Prostate gland (tissue), 2 donors: Measurements from ENCODE around the gene GBA3. TPM values are rescaled to one million over a fixed set of nuclear protein-coding genes. Genes with fewer than 3 reads are reported as not detected.

Source experiments
- DNase-seq: peaks from one replicate; pipeline ENCODE4 v3.0.0-alpha.2; 2019; ENCODE audit warnings: low spot score
- H3K27ac ChIP-seq, 2 donors: fragments of 200-600 bp; sonication (generic); 2 replicates each; pipeline ENCODE4 v1.5.1; 2017 to 2019
- H3K27me3 ChIP-seq: fragments of 200-600 bp; sonication (generic); replicated peaks from 2 replicates; pipeline ENCODE4 v1.5.1; 2019; ENCODE audit not compliant: insufficient read depth
- H3K36me3 ChIP-seq, 2 donors: fragments of 200-600 bp; sonication (generic); 1 replicate in 1 of 2; 2 replicates in 1 of 2; pipeline versions ENCODE4 v1.5.1 to v1.8.1; 2017 to 2019
- H3K4me1 ChIP-seq: fragments of 200-600 bp; sonication (generic); replicated peaks from 2 replicates; pipeline ENCODE4 v1.5.1; 2019
- H3K4me3 ChIP-seq, 2 donors: fragments of 200-600 bp; sonication (generic); 2 replicates each; pipeline ENCODE4 v1.5.1; 2017 to 2019
- H3K9me3 ChIP-seq: fragments of 200-600 bp; sonication (generic); 2 replicates; pipeline ENCODE4 v1.5.1; 2017
- POLR2A ChIP-seq: fragments of 450-650 bp; IDR thresholded peaks from one replicate; pipeline ENCODE4 v1.6.1; 2016; ENCODE audit warnings: antibody characterized with exemption, mild to moderate bottlenecking
- POLR2AphosphoS5 ChIP-seq: sonication (generic); formaldehyde crosslinking; IDR thresholded peaks from one replicate; pipeline ENCODE4 v1.6.1; 2017; ENCODE audit warnings: antibody characterized with exemption
- WGBS: methylation state at CpG from one replicate; pipeline ENCODE4 v1.1.5; 2018; 5-methylcytosine and 5-hydroxymethylcytosine counted together
- intact Hi-C: fragments of 100-400 bp; cut with DNase I; formaldehyde crosslinking; loops from one replicate; pipeline ENCODE4 v1.14.2; 2022
- total RNA-seq, 2 donors: library from RNA; depleted of rRNA; stranded (reverse); fragments of >200 nt; gene quantifications; one replicate each; pipeline ENCODE4 v1.1.0, GENCODE V29; 2016
- TF ChIP-seq, protein P1 (sequence below), 4 experiments: fragments of 200-600 bp in 2 of 4; fragments of 450-650 bp in 2 of 4; sonication (generic) in 2 of 4; IDR thresholded peaks; 1 replicate in 3 of 4; 2 replicates in 1 of 4; pipeline ENCODE4 v1.5.1; 2016 to 2019; ENCODE audit warnings: antibody characterized with exemption in 4 of 4, mild to moderate bottlenecking in 2 of 4, moderate library complexity in 2 of 4

The GBA3 gene
- total RNA-seq, 2 donors from 2014 or later = 0.68 to 0.97 TPM

DNA sequence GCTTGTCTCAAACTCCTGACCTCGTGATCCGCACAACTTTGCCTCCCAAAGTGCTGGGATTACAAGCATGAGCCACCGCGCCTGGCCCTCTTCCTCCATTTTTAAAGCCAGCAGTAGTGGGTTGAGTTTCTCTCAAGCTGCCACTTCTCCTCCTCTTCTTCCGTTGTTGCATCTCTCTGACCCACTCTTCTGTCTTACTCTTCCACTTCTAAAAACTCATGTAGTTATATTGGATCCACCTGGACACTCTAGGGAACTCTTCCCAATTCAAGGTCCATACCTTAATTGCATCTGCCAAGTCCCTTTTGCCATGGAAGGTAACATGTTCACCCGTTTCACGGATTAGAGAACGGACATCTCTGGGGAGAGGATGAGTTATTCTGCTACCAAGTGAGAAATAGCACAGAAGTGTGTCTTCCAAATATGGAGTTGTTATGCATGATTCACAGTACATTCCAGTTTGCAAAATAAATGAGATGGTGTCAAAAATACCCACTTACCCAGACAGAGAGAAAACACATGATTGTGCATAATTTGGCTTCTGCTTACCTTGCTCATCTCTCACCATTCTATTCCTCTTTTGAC is 51.8 kb downstream of the GBA3 start:
- Histone ChIP-seq H3K4me3 (no peak overlapping the region), H3K27ac (no peak overlapping the region), H3K4me1 (no peaks in the 10 kb centered on the region), H3K27me3 (no peaks in the 10 kb centered on the region), H3K36me3 (no peaks in the 10 kb centered on the region), H3K9me3 (no peaks in the 10 kb centered on the region)
- WGBS = 95% methylated on average over 8 of the region's 8 CpGs
- TF ChIP-seq, protein P1, sequence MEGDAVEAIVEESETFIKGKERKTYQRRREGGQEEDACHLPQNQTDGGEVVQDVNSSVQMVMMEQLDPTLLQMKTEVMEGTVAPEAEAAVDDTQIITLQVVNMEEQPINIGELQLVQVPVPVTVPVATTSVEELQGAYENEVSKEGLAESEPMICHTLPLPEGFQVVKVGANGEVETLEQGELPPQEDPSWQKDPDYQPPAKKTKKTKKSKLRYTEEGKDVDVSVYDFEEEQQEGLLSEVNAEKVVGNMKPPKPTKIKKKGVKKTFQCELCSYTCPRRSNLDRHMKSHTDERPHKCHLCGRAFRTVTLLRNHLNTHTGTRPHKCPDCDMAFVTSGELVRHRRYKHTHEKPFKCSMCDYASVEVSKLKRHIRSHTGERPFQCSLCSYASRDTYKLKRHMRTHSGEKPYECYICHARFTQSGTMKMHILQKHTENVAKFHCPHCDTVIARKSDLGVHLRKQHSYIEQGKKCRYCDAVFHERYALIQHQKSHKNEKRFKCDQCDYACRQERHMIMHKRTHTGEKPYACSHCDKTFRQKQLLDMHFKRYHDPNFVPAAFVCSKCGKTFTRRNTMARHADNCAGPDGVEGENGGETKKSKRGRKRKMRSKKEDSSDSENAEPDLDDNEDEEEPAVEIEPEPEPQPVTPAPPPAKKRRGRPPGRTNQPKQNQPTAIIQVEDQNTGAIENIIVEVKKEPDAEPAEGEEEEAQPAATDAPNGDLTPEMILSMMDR (IDR thresholded peaks at IDR 0.05) = no peak
- TF ChIP-seq POLR2AphosphoS5 (no peak), POLR2A (no peak)
- no peak for DNase-seq
- intact Hi-C loops = no loop called here

DNA sequence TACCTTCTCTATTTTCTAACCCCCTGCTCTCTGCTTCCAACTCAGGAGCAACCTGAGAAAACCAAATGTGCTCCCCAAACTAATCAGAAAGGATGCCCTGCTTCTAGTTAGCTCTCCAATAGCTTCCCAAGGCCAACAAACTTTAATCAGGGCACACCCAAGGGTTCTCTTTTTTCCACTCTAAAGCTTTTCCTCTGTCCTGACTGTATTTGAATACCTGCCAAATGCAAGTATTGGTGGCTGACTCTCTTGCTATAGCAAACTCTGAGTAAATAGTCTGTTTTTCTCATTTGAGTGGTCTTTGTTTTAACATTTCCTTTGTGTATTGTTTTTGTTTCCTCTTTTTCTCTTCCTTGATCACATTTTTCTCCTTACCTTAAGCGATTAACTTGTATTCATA is 52.5 kb downstream of the GBA3 start:
- no peaks in the 10 kb centered on the region for H3K36me3 ChIP-seq
- no peak overlapping the region for H3K27ac ChIP-seq
- DNase-seq = no peak
- H3K9me3 ChIP-seq = no peaks in the 10 kb centered on the region
- intact Hi-C loops = no loop called here
- no peaks in the 10 kb centered on the region for H3K4me1 ChIP-seq
- TF ChIP-seq, protein P1 (IDR thresholded peaks at IDR 0.05) = no peak
- no peak for TF ChIP-seq POLR2AphosphoS5
- TF ChIP-seq POLR2A = no peak
- 73% methylated on average over 1 of the region's 1 CpG for WGBS
- no peak overlapping the region for H3K4me3 ChIP-seq
- no peaks in the 10 kb centered on the region for H3K27me3 ChIP-seq

DNA sequence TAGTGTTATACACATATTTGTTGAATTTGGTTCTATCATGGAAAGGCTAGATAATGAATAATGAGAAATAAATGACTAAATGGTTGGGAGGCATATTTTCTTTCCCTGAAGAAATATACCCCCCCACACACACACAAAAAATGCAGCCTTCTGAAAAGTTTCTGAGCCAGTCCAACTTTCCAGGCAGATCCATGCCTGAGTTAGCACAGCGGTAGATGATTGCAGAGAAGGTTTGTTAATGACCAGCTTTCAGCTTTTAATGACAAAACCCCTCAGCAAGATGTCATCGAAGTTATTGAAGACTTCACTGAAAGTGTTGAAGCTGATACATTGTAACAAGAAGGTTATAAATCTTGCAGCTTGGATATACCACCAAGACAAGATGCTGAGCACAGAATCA is 61.4 kb downstream of the GBA3 start:
- H3K4me1 ChIP-seq = no peaks in the 10 kb centered on the region
- no peaks in the 10 kb centered on the region for H3K36me3 ChIP-seq
- H3K9me3 ChIP-seq = no peaks in the 10 kb centered on the region
- 69% methylated on average over 2 of the region's 2 CpGs for WGBS
- intact Hi-C loops = no loop called here
- no peak overlapping the region for H3K4me3 ChIP-seq
- H3K27ac ChIP-seq = no peak overlapping the region
- no peak for TF ChIP-seq POLR2A
- TF ChIP-seq, protein P1 (IDR thresholded peaks at IDR 0.05) = no peak
- no peak for TF ChIP-seq POLR2AphosphoS5
- no peaks in the 10 kb centered on the region for H3K27me3 ChIP-seq
- no peak for DNase-seq

- Histone ChIP-seq H3K4me3 (no peak overlapping the region), H3K4me1 (no peaks in the 10 kb centered on the region), H3K27me3 (no peaks in the 10 kb centered on the region), H3K9me3 (no peaks in the 10 kb centered on the region), H3K27ac (no peak overlapping the region), H3K36me3 (no peaks in the 10 kb centered on the region)
- intact Hi-C loops = no loop called here
- no peak for DNase-seq
- 74% methylated on average over 2 of the region's 2 CpGs for WGBS
- no peak for TF ChIP-seq POLR2A
These were observed 69.8 kb downstream of the GBA3 start for GRCh38 chr4:22762548-22762947.

DNA sequence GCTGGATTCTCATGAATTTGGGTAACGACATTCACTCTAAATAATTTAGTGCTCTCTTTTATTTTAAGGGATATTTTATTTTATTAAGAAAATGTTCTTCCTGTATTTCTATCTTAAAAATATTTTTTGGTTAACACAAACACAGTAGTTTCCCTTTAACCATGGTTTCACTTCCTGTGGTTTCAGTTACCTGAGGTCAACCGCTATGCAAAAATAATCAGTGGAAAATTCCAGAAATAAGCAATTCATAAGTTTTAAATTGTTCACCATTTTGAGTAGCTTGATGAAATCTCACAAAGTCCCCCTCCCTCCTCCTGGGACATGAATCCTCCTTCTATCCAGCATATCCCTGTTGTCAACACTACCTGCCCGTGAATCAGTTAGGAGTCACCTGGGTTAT is 71.4 kb downstream of the GBA3 start:
- H3K9me3 ChIP-seq = no peaks in the 10 kb centered on the region
- no peaks in the 10 kb centered on the region for H3K27me3 ChIP-seq
- TF ChIP-seq, protein P1 (IDR thresholded peaks at IDR 0.05) = no peak
- H3K27ac ChIP-seq = no peak overlapping the region
- no peak overlapping the region for H3K4me3 ChIP-seq
- no peaks in the 10 kb centered on the region for H3K4me1 ChIP-seq
- intact Hi-C loops = no loop called here
- H3K36me3 ChIP-seq = no peaks in the 10 kb centered on the region
- WGBS = 93% methylated on average over 3 of the region's 3 CpGs
- DNase-seq = no peak
